GM23248 (cell line): ENCODE data around the gene TMEM266.

ENCODE experiments used
- EZH2 ChIP-seq: fragments of 200-600 bp; sonication (generic); IDR thresholded peaks from 2 replicates; pipeline ENCODE4 v1.6.1; 2018; ENCODE audit warnings: antibody characterized with exemption, mild to moderate bottlenecking; ENCODE audit not compliant: insufficient read depth, poor library complexity, severe bottlenecking
- EZH2phosphoT487 ChIP-seq: fragments of 200-600 bp; sonication (generic); IDR thresholded peaks from 2 replicates; pipeline ENCODE4 v1.6.1; 2018; ENCODE audit warnings: antibody characterized with exemption, moderate library complexity, mild to moderate bottlenecking, low read depth; ENCODE audit not compliant: insufficient read depth

- TF ChIP-seq EZH2 (no peak), EZH2phosphoT487 (no peak)
Measured at GRCh38 chr15:76200083-76200465, 140.3 kb downstream of the TMEM266 start.
